Measurements from ENCODE around the gene INSR.

DNA sequence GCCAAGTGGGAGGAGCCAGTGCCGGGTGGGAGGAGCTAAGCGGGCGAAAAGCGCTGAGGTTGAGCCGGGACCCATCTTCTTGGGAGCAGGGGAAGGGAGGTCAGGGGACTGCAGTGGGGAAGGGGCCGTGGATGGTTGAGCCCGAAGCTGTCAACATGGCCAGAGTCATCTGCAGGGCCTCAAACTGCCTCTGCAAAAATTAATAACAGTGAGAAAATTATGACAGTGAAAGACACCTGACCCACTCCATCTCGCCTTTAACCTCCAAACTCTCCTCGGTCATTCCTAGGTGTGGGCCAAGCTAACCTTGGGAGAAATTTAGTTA, 194.7 kb downstream of the INSR start:
- TF ChIP-seq CEBPB (IDR thresholded peaks at IDR 0.05) (no peak), EGR1 (IDR thresholded peaks at IDR 0.05) (no peak), TAF1 (IDR thresholded peaks at IDR 0.05; ENCODE audit: low read depth) (no peak), TEAD4 (IDR thresholded peaks at IDR 0.05) (no peak), ZBTB7A (IDR thresholded peaks at IDR 0.05; ENCODE audit: low read depth) (no peak), CREB1 (IDR thresholded peaks at IDR 0.05; ENCODE audit: low read depth) (no peak), NFIC (IDR thresholded peaks at IDR 0.05) (no peak), TCF12 (IDR thresholded peaks at IDR 0.05; ENCODE audit: low read depth) (no peak), REST (IDR thresholded peaks at IDR 0.05; ENCODE audit: low read depth) (no peak), EP300 (IDR thresholded peaks at IDR 0.05; ENCODE audit: borderline replicate concordance) (no peak)
- TF ChIP-seq, protein P1, sequence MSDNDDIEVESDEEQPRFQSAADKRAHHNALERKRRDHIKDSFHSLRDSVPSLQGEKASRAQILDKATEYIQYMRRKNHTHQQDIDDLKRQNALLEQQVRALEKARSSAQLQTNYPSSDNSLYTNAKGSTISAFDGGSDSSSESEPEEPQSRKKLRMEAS (IDR thresholded peaks at IDR 0.05), result no peak

Data from Ishikawa (cell line).